Endothelial cell of umbilical vein (primary cell): ENCODE data around the gene PRKCQ. TPM values are rescaled to one million over a fixed set of nuclear protein-coding genes. Genes with fewer than 3 reads are reported as not detected.

Experiments used
- BruUV-seq: library from RNA; stranded (reverse); fragments of 400-500 nt; replicated peaks from 2 replicates; lab custom pipeline; 2021; lab: Mats Ljungman, UMichigan
- CTCF ChIA-PET: fragments of 300-600, 350-600 bp; sonication (Branson Sonifier 250); formaldehyde crosslinking; loops from one replicate; lab custom pipeline; 2021; ENCODE audit warnings: antibody characterized with exemption, inconsistent platforms; lab: Charles Lee
- POLR2A ChIA-PET: fragments of 300-600, 350-600 bp; sonication (Branson Sonifier 250); formaldehyde crosslinking; loops from one replicate; lab custom pipeline; 2021; ENCODE audit warnings: antibody characterized with exemption, inconsistent platforms; lab: Charles Lee
- DNase-seq: peaks from one replicate; pipeline ENCODE4 v3.0.0-alpha.2; 2011; ENCODE audit warnings: low read depth, low spot score
- FAIRE-seq: peaks from 2 replicates; lab custom pipeline; 2011; peaks lifted over from hg19 to GRCh38; lab: Jason Lieb, UNC
- H2AFZ ChIP-seq: 2 replicates; pipeline ENCODE4 v1.6.0; 2012; ENCODE audit warnings: low read depth, low read length, control low read depth, inconsistent platforms
- H3K27ac ChIP-seq: 2 replicates; pipeline ENCODE4 v1.5.1; 2011; ENCODE audit warnings: low read depth, mild to moderate bottlenecking, control low read depth, low read length, moderate library complexity; ENCODE audit not compliant: insufficient read depth
- H3K27me3 ChIP-seq, 2 experiments: 2 replicates each; pipeline versions ENCODE4 v1.6.0 to v1.6.1; 2011; ENCODE audit warnings: low read length in 2 of 2, mixed read lengths in 1 of 2; ENCODE audit not compliant: control insufficient read depth in 2 of 2, insufficient read depth in 2 of 2
- H3K36me3 ChIP-seq, 2 experiments: 2 replicates in 1 of 2; 3 replicates in 1 of 2; pipeline ENCODE4 v1.5.1; 2011; ENCODE audit warnings: low read length in 2 of 2, mild to moderate bottlenecking in 1 of 2, moderate library complexity in 1 of 2; ENCODE audit not compliant: control insufficient read depth in 2 of 2, insufficient read depth in 2 of 2; ENCODE audit errors: extremely low read depth in 1 of 2
- H3K4me1 ChIP-seq: 3 replicates; pipeline ENCODE4 v1.5.1; 2011; ENCODE audit warnings: mild to moderate bottlenecking, low read length; ENCODE audit not compliant: control insufficient read depth, insufficient read depth; ENCODE audit errors: extremely low read depth
- H3K4me2 ChIP-seq: 2 replicates; pipeline ENCODE4 v1.6.1; 2011; ENCODE audit warnings: low read length, control low read depth, mixed read lengths; ENCODE audit not compliant: insufficient read depth
- H3K4me3 ChIP-seq, 3 experiments: fragments of 200-600 bp in 1 of 3; sonication (generic), shearing (Covaris generic) in 1 of 3; replicated peaks in 1 of 3; 2 replicates each; pipeline ENCODE4 v1.5.1; 2011 to 2016; ENCODE audit warnings: control low read depth in 3 of 3, low read length in 3 of 3, mild to moderate bottlenecking in 2 of 3, inconsistent platforms in 1 of 3, low read depth in 1 of 3, moderate library complexity in 1 of 3; ENCODE audit not compliant: insufficient read depth in 1 of 3
- H3K79me2 ChIP-seq: 2 replicates; pipeline ENCODE4 v1.6.0; 2012; ENCODE audit warnings: low read length, inconsistent platforms; ENCODE audit not compliant: control insufficient read depth, insufficient read depth
- H3K9ac ChIP-seq: replicated peaks from 2 replicates; pipeline ENCODE3; 2011; ENCODE audit warnings: low read length, control low read depth; ENCODE audit not compliant: insufficient read depth; ENCODE audit errors: extremely low read depth
- H3K9me1 ChIP-seq: replicated peaks from 3 replicates; pipeline ENCODE4 v1.6.0; 2011; ENCODE audit warnings: mild to moderate bottlenecking, low read length; ENCODE audit not compliant: control insufficient read depth, insufficient read depth; ENCODE audit errors: extremely low read depth
- H3K9me3 ChIP-seq: replicated peaks from 2 replicates; pipeline ENCODE4 v1.5.1; 2012; ENCODE audit warnings: low read length, inconsistent platforms; ENCODE audit not compliant: control insufficient read depth, insufficient read depth
- H4K20me1 ChIP-seq: replicated peaks from 2 replicates; pipeline ENCODE3; 2011; ENCODE audit warnings: mild to moderate bottlenecking, low read length; ENCODE audit not compliant: control insufficient read depth, insufficient read depth; ENCODE audit errors: extremely low read depth
- CTCF ChIP-seq, 2 donors: IDR thresholded peaks; 1 replicate in 1 of 2; 2 replicates in 1 of 2; pipeline ENCODE4 v1.5.1; 2011; ENCODE audit warnings: low read length in 2 of 2, mild to moderate bottlenecking in 2 of 2, moderate library complexity in 2 of 2, control low read depth in 1 of 2, inconsistent platforms in 1 of 2, low read depth in 1 of 2; ENCODE audit not compliant: insufficient read depth in 1 of 2; ENCODE audit errors: extremely low read depth in 1 of 2
- EZH2 ChIP-seq: IDR thresholded peaks from 2 replicates; pipeline ENCODE4 v1.6.1; 2012; ENCODE audit warnings: borderline replicate concordance, low read depth, mild to moderate bottlenecking, moderate library complexity, low read length, inconsistent platforms; ENCODE audit not compliant: severe bottlenecking
- FOS ChIP-seq: IDR thresholded peaks from 2 replicates; pipeline ENCODE4 v1.6.1; 2011; ENCODE audit warnings: mild to moderate bottlenecking, low read length, moderate library complexity, borderline replicate concordance; ENCODE audit not compliant: insufficient read depth
- GATA2 ChIP-seq: IDR thresholded peaks from 2 replicates; pipeline ENCODE4 v1.7.0; 2011; ENCODE audit warnings: low read depth, mild to moderate bottlenecking, moderate library complexity, mixed read lengths, low read length; ENCODE audit not compliant: insufficient read length, insufficient read depth
- JUN ChIP-seq: IDR thresholded peaks from 2 replicates; pipeline ENCODE4 v1.6.1; 2011; ENCODE audit warnings: borderline replicate concordance, low read depth; ENCODE audit not compliant: insufficient read length, insufficient read depth
- MAX ChIP-seq: IDR thresholded peaks from 2 replicates; pipeline ENCODE4 v1.6.1; 2011; ENCODE audit not compliant: insufficient read depth, insufficient read length
- MYC ChIP-seq: IDR thresholded peaks from one replicate; pipeline ENCODE4 v1.6.1; 2011; ENCODE audit warnings: mild to moderate bottlenecking, low read depth, low read length
- POLR2A ChIP-seq: IDR thresholded peaks from 2 replicates; pipeline ENCODE4 v1.6.1; 2012; ENCODE audit warnings: low read depth, mild to moderate bottlenecking, control low read depth, low read length
- POLR2AphosphoS5 ChIP-seq: IDR thresholded peaks from 2 replicates; pipeline ENCODE4 v1.6.1; 2012; ENCODE audit warnings: low read depth, mild to moderate bottlenecking, control low read depth, low read length, moderate library complexity; ENCODE audit not compliant: insufficient read depth
- dilution Hi-C: fragments of 300-500 bp; cut with MboI; formaldehyde crosslinking; loops from one replicate; pipeline ENCODE4 v1.15.0; 2019; ENCODE audit warnings: low sequenced_read_pairs; ENCODE audit not compliant: extremely low pct_ligation_motif_present
- intact Hi-C: fragments of 100-400 bp; cut with micrococcal nuclease; formaldehyde crosslinking; loops from one replicate; pipeline ENCODE4 v1.10.0; 2022
- polyA plus RNA-seq, 4 experiments: library from polyadenylated mRNA; depleted of rRNA in 3 of 4; stranded (reverse) in 3 of 4; unstranded in 1 of 4; fragments of >200 nt; gene quantifications; 2 replicates each; pipeline versions ENCODE4 v1.2.1 to v1.2.3, GENCODE V29; 2011 to 2012; ENCODE audit warnings: missing spikeins in 1 of 4
- total RNA-seq: library from RNA; stranded (reverse); gene quantifications from 2 replicates; pipeline ENCODE4 v1.2.3, GENCODE V29; 2021

Gene PRKCQ
- total and polyA plus RNA-seq, 2 donors (not counting 3 experiments of a cell fraction or from before 2014, with no cell fraction given), result 0.32 to 0.55 TPM

- Histone ChIP-seq H3K79me2 (no peaks in the 10 kb centered on the region), H3K9ac (no peak overlapping the region), H2AFZ (no peak overlapping the region), H3K4me3 (no peak overlapping the region), H3K27ac (no peak overlapping the region), H3K9me3 (no peaks in the 10 kb centered on the region), H3K4me2 (no peak overlapping the region), H3K4me1 (no peaks in the 10 kb centered on the region), H3K27me3 (no peaks in the 10 kb centered on the region), H3K9me1 (no peaks in the 10 kb centered on the region), H3K36me3 (no peaks in the 10 kb centered on the region), H4K20me1 (no peaks in the 10 kb centered on the region)
- intact Hi-C loops, result no loop called here
- FAIRE-seq (no peak), DNase-seq (no peak)
- no peak for TF ChIP-seq GATA2
- TF ChIP-seq FOS, result no peak
- no peak for TF ChIP-seq JUN
- TF ChIP-seq EZH2, result no peak
- TF ChIP-seq MAX, result no peak
- TF ChIP-seq MYC, result no peak
- no peak for TF ChIP-seq POLR2A
- no peak for TF ChIP-seq POLR2AphosphoS5
- TF ChIP-seq CTCF (IDR thresholded peaks at IDR 0.05; ENCODE audit: extremely low read depth in 1 of 2, insufficient read depth in 1 of 2, low read depth in 1 of 2, low read length in 2 of 2), result no peak
- dilution Hi-C loops, result no loop called here
- ChIA-PET CTCF (interaction anchor here (1.0 kb wide), 1 partner anchor 11 kb away, joined by 4 read pairs; no protein-coding TSS in a partner anchor), POLR2A (no interaction called here)
- no TSS peak for BruUV-seq
Measured at GRCh38 chr10:6591668-6592067, 11.6 kb upstream of the PRKCQ start.
